Stimulated activated CD4-positive, alpha-beta T cell treated with anti-CD3 and anti-CD28 coated beads, Interleukin-12 subunit alpha, Interleukin-12 subunit beta, amount 100 ng/mL, for 24 hours (primary cell): ENCODE data around the gene NPAS2.

ENCODE experiments used
- DNase-seq, 2 experiments: peaks; one replicate each; pipeline ENCODE4 v3.0.0-alpha.2; 2020; ENCODE audit warnings: low read depth in 2 of 2

NPAS2 gene

DNA sequence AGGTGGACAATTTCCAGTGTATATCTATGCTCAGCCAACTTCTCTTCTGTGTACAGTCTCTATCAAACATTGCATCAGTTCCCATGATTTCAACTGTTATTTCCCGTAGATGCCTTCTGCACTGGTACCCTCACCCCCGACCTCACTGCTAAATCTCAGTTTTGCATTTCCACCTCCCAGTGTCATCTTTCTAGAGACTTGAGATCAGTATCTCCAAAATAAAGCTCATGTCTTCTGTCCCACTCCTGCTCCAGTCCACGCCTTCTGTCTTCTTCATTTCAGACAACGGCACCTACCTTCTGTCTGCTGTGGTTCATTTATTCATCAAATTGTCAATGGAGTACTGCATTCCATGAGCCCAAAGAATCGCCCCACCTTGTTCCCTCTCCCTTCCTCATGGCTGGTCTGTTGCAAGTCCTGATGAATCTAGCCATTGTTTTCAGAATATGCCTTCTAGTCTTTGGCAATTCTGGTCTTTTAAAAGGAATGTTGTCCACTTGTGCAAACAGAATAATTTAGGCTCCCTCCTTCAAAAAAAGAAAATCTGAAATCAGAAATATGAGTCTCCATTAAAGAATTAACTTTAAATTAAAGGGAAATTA is 23.3 kb upstream of the NPAS2 start:
- DNase-seq = no peak

- DNase-seq = no peak
These were observed 20.3 kb upstream of the NPAS2 start for GRCh38 chr2:100799686-100800085.

DNA sequence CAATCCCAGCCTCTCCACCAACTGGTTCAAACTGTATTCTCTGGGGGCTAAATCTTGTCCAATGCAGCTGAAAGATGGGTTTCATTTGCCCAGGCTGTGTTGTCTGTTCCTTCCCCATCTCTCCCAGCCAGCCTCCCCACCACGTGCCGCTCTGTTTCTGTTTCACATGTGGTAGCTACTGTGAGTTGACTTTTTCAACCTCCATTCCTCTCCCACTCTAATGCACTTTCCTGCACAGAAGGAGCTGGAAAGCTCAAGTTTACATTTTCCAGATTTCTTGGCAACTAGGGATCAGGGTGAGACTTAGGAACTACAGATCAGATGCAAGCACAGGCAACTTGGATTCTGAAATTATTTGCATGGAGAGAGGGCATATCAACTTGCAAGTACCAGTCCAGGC is 19.0 kb upstream of the NPAS2 start:
- DNase-seq = no peak

GRCh38 chr2:100801402-100801801 is 18.5 kb upstream of the NPAS2 start:
- no peak for DNase-seq

- no peak for DNase-seq
These were observed 17.9 kb upstream of the NPAS2 start for GRCh38 chr2:100802066-100802465.

GRCh38 chr2:100803334-100803733 is 16.6 kb upstream of the NPAS2 start:
- no peak for DNase-seq

DNA sequence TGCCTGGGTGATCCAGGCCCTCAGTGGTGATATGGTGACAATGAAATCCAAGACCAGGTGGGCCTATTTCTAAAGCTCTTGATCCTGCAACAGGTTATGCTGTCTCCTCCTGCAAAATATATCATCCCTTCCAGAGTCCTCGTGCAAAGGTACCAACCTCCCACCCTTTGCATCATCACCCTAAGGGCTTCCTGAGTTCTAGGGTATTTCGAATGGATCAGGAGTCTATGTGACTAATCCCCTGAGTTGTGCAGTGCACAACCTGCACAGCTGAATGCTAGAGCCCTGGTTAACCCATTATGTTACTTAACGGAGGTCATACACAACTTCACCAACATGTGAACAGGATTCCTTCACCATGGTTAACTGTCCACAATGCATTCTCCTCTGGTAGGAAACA is 13.4 kb upstream of the NPAS2 start:
- DNase-seq = no peak

GRCh38 chr2:100807707-100808106 is 12.2 kb upstream of the NPAS2 start:
- no peak for DNase-seq

DNA sequence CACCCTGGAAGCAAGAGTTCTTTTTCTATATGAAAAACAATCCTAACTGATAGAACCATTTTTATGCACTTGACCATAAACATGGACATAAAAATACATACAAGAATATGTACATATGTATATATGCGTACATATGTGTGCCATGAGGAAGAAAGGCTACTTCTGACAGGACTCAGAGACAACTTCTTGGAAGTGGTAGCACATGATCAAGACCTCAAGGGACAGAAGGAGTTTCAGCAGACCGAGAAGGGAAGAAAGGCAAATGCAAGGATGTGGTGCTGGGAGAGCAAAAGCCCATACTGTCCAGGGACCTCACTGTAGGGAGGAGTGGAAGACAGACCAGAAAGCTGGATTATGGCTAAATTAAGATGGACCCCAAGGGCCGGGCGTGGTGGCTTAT is 11.4 kb upstream of the NPAS2 start:
- no peak for DNase-seq

DNA sequence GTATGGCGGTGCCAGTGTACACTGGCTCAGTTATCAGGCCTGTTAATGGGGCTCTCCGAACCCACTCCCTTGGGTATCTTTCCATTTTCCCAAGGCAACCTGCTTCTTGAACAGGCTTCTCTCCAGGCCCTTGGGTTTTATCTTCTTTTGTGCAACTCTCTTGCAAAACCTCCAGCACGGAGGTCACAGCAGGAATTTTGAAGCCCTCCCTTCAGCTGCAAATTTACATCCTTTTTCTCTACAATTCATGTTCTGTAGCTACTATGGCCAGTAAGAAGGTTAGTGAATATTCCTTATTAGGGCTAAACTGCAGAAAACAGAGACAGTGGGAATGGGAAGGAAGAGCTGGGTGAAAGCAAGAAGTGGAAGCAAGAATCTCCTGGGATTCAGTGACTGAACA is 10.4 kb upstream of the NPAS2 start:
- DNase-seq = no peak

DNA sequence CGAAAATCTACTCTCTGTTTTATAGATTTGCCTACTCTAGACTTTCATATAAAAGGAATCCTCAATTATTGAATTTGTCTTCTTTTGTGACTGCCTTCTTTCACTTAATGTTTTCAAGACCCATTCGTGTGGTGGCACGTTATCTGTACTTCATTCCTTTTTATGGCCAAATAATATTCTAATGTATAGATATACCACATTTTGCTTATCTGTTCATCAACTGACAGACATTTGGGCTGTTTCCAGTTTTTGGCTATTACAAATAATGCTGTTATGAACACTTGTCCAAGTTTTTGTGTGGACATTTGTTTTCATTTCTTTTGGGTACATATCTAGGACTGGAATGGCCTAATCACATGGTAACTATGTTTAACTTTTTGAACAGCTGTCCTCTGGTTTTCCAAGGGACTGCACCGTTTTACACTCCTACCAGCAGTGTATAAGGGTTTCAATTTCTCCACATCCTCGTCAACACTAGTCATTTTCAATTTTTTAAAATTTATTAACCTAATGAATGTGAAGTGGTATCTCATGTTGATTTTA is 9.3 kb upstream of the NPAS2 start:
- no peak for DNase-seq

- no peak for DNase-seq
These were observed 7.8 kb upstream of the NPAS2 start for GRCh38 chr2:100812116-100812515.

- DNase-seq = no peak
These were observed 7.4 kb upstream of the NPAS2 start for GRCh38 chr2:100812573-100812972.

DNA sequence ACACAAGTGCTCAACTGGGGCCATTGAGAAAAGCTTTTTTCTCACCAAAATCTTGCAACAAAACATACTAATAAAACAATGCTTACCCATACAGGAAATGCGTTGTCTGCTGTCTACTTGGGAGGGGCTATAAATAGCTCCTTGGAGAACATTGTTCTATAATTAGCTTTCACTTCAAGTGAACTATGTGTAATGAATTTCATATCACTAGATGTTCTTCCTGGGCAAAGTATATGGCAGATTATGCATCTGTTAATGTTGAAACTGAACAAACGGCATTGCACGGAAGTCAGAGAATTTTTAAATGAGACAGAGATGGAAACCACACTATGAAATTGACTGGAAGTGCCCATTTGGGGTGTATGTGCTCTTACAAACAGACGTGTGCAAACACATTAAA is 6.4 kb upstream of the NPAS2 start:
- DNase-seq = no peak

DNA sequence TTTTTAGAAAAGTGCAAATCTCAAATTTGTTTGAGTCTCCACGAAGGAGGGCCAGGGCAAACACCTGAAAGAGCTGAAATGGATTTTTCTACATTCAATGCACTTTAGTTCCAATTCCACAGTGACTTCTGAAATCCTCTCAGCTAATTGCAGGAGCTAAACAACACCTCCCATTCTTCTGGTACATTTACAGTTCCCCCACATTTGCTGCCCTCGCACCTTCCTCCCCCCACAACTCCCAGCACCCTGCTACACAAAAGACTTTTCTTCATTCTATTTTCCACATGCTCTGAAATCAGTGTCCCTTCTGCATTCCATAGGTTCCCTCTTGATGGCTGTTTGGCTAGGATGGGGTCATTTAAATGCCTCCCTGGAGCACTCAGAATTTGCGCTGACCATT is 5.9 kb upstream of the NPAS2 start:
- DNase-seq = no peak

DNA sequence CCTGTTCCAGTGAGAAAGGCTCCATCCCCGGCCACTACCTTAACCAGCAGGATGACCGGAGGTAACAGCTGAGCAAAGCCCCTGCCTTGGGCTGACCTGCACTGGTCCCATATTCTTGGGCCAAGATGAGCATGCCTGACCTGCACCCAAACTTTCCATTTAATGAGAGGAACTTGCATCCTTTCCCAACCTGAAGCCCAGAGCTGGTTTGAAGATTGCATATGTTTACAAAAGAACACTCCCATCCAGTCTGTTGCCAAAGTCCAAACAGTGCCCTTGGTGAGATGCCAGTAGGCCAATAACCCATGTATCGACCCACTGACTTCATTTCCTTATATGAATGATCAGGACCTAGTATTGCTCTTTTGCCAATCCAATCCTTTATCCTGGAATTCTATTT is 5.5 kb upstream of the NPAS2 start:
- no peak for DNase-seq

DNA sequence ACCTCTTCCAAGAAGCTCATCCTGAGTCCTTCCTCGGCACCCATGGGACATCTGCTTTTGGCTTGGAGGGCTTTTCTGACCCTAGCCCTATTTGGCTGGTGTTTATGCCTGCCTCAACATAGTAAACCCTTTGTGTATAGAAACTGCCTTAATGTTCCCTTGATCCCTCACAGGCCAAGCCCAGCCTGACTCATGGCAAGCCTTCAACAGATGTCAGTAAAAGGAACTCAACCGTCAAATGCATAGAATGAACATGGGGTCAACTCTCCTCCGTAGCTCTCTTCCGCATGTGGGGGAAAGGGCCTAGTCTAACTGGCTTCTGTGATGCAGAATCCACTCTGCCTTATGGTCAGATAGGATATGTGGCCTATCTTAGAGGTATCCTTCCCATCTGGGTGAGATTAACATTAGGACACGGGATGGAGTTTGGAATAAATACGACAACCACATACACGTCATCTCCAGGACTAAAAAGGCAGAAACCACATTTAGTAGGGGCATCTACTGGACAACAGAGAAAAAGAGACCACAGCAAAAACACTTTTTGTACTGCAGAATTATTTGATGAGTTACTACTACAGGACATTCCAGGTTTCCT is 2.5 kb upstream of the NPAS2 start:
- no peak for DNase-seq

DNA sequence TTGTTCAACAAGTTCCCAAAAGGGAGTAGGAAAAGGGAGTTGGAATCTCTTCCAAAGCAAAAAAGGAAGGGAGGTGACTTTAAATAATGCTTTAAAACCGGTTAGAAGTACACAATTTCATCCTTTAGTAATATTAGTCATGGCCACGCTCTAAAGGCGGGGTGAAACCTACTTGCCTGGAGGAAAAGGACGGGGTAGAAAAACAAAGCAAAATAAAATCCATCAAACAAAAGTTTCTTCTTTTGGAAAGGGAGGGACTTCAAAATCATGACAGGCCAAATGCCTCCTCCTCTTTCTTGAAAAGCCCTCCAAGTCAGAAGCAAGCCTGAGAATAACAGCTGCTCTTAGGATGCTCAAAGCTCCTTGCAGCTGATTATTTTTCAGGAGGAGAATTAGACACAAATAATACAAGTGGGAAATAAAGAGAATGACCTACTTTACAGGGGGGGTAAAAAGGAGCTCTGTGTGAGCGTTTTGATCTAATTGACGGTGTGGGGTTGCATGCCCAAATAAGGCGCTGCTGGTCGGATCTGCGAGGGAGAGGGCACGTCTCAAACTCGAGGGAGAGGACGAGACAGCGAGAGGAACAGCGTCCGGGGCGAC is 1.8 kb upstream of the NPAS2 start:
- no peak for DNase-seq

DNA sequence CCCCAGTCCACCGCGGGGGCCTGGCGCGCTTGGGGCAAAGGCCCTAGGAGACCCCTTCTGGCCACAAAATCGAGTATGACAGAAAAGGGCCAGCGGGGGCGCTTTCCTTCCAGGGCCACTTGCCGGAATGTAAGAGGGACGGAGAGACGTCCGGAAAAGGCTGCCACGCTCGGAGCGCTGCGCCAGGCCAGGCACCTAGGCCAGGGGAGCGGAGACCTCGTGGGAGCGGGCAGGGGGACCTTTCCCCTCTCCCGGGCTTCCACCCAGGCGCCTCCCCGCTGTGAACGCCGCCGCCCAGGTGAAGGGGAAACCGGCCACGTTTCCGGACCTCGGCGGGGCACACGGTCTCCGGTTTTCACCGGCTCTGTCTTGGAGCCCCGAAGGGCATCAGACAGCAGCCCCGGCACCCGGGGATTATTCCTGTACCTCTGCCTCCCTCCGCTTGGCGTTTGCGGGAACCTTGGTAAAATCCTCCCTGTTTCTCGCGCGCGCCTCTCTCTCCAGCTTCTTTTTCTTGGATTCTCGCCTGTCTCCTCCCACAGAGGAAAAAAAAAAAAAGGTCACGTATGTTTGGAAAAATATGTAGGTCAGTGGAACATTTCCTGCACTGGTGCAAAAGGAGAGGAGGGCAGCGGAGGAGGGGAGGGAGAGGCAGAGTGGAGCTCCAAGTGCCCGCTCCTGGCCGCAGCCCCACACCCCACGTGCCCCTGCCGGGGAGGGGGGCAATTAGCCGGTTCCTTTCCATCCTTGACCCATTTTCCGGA is 1.2 kb upstream of the NPAS2 start:
- peak in 1 of 2 experiments; percentile 11 for DNase-seq

DNA sequence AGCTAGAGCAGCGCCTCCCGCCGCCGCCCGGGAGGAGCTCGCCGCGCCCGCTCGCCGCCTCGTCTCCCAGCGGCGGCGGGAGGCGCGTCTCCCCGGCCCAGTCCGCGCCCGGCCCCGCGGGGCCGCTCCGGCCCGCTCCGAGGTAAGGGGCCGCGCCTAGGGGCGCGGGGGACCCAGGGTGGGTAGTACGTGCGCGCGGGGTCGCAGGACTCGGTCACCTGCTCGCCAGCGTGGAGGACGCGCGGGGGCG is 259 bp downstream of the NPAS2 start:
- DNase-seq = no peak

- no peak for DNase-seq
These were observed 750 bp downstream of the NPAS2 start for GRCh38 chr2:100820523-100821254.

DNA sequence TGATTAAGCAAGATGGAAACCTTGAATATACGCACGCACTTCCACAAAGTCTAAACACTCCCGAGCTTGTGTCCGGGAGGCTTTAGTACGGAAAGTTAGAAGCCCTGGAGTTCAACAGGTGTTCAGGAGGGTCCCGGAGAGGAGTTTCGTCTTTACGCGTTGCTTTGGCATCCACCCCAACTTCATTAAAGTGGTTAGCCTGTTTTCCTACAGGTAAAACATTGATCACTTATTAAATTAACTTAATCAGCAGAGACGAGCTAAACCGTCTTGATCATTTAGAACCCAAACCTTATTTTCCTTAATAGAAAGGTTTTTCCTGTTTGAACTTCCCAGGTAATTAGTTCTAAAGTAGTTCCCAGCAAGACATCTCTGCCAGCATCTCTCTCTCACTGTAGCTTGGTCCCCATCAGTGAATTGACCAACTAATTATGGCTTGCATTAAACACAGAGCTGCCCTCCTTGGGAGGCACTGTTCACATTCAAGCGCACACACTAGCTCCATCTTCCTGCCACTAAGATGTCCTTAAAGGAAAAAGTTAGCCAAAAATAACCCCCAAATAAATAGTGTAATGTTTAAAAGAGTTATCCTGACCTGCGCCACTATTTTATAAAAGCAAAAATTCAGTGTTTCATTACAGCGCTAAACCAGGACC is 1.4 kb downstream of the NPAS2 start:
- DNase-seq = no peak
